HG02938 (cell line): Measurements from ENCODE around the gene CEP43.

ENCODE experiments used
- ATAC-seq: cut with Tn5 transposase; IDR thresholded peaks from one replicate; pipeline ENCODE4 v1.9.1; 2021; ENCODE audit warnings: mild to moderate bottlenecking, moderate library complexity; ENCODE audit not compliant: unreplicated experiment

The CEP43 gene

DNA sequence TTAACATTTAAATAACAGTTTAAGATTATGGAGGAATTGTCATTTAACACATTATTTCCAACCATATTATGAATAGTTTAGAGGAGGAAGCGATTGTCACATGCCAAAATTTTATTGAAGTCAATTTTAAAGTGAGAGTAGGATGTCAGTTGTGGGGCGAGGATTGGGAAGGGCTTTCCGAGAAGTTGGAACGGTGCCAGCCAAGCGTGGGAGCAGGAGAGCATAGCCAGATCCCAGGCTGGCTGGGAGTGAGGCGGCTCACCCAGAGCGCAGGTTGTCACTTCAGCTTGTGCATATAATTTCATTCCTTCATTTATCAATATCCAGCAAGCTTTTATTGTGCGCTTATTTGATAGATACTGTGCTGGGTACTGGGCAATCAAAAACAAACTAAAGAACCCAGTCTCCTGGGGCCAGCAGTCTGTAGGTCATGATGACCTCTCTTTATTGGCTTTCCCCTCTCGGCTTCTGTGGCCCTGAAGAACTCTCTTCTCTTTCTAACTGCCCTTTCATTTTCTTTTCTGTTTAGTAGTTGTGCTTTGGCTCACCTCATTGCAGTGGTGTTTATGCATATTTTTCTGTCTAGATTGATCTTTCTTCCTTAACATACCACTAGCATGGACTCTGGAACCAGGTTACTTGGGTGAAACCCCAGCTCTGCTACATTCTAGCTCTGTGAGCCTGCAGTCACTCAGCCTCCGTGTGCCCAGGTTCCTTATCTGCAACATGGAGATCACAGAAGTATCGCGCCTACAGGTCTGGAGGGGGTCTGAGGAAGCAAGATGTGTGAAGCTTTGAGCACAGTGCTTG lies 6.4 kb downstream of the CEP43 start:
- ATAC-seq: no peak

DNA sequence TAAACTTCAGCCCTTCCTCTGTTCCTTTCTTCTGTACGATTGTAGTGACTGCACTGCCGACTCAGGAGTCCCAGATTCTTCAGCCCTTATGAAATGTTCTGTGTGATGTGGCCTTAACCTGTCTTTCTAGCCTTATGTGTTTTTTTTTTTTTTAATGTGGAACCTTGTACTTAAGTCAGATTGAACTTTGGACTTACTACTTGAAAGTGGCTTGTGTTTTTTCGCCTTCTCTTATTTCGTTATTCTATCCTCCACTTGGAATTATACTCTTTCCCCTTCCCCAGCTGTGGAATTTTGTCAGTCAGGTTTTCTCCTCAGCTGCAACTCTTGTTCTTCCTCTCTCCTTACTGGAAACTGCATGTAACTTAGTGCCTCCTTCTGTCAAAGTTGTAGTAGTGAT lies 8.8 kb downstream of the CEP43 start:
- ATAC-seq: no peak

DNA sequence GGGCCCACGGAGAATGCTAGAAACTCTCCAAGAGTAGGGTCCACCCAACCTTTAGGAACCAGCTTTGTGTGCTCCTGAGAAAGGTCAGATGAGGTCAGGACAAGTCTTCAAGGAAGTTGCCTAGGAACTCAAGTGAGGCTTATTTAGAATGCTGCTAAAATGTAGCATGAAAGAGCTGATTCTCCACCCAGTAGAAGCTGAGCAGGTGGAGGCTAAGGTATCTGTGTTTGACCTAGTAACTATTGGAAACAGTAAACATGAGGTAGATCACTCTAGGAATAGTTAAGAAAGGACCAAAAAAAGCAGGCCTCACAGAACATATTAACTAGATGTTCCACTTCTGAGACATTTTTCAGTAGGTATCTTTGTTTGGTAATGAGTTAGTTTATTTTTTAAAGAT lies 13.9 kb downstream of the CEP43 start:
- no peak for ATAC-seq

DNA sequence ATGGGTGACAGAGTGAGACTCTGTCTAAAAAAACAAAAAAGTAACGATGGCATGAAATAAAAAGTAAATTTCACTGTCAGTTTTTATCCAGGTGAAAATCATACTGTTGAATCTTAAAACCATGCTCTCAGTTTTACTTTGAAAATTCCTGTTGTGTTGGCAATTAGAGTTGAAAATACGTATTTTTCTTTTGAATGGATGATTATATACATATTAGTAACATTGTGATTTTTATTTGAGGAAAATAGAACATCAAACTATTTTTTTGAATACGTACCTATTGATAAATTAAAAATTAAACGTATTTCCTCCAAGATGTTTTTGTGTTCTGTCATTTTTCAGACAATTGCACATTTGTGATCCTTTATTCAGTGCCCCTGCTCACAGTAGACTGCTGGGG lies 14.7 kb downstream of the CEP43 start:
- ATAC-seq: no peak

DNA sequence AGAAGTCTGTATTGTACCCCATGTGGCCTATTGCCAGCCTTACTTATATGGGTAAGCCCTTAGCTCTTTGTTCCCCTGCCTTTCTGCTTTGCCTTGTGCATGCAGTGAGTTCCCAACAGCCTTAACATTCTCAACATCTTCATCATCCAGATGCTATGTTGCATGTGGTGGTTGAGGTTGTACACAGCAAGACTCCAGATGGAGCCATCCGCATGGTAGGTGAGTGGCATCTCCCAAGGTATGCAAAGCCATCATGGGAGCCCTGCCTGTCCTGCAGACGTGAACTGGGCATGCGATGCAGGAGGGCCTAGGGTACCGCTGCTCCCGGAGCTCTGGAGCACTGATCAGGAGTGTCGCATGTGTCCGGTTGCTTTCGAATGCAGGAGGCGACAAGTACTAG lies 16.1 kb downstream of the CEP43 start:
- no peak for ATAC-seq

DNA sequence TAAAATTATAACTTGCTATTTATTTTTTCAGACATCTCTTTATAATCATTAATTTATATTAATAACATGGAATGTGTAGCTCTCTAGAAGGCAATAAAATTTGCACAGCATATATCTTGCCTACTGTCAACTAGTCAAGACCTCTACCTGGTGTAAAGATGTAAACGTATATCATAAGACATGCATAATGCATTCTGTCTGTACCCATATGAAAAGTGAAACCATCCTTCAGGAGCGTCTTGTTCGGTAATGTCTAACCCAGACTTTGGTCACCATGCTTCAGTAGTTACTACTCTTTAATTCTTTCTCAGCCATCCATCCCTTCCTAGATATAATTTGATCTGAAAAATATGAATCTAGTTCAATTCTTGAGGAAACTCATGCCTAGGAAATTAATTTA lies 21.0 kb downstream of the CEP43 start:
- peak; percentile 83 for ATAC-seq

DNA sequence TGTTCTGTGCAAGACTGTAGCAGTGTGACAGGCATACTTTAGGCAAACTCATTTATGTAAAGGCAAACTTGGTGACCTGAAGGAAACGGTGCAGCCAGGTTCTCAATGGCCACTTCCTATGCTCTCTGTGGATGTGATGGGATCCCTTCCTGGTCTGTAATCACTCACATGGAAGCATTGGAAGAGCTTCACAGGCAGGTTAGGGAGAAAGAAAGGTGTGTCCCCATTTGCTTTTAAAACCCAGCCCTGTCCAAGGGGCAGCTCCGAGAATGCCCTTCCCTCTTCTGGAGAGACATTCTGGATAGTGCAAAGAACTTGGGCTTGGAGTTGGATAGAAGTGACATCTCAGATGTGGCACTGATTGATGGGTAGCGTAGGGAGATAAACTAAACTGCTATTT lies 28.1 kb downstream of the CEP43 start:
- no peak for ATAC-seq

DNA sequence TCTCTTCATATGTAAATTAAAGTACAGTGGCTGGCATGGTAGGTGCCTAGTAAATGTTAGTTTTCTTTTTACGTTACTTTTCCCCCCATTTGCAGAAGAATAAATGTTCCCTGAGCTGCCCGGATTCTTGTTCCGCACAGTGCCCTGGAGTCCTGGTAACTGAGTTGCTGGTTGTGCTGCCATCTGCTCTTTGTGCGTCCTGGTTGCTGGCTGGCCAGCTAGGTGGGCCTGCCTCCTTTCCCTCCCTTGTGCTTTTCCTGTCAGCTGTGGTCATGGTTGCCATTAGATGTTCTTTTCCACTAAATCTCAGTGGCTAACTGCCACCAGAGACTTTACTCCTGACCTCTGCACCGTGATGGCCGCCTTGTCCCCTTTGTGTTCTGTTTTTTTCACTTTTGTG lies 28.6 kb downstream of the CEP43 start:
- no peak for ATAC-seq

DNA sequence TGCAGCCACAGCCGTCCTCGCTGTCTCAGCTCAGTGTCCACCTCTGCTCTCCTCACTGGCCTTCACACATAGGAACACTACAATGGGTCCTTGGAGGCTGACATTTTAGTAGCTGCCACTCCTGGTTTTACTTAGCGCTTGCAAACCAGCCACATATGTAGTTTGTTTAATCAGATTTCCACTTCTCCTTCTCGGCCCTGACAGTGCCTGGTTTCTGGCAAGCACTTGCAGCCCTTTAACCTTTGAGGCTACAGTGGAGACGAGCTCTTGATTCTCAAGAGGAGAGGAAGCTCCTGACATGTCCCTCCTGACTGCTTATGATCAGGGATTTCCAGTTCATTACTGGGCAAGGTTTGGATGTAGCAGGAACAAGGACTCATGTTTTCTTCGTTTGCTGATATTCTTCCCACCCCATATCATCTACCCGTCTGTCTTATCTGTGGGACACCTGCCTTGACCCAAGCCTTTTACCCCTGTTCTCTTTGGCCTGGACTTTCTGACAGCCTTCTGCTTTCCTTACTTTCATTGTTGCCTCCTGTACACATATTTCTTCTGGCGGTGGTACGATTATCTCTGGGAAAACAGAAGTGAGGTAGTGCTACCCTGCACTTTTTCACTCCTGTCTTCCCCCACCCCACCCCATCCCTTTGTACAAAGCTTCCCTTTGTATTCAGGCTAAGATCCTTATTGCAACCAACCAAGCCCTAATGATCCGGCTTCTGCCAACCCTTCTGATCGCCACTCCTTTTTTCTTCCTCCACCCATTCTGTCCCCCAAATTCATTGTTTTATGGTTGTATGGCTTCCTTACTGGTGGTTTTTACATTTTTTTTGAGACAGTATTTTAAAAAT lies 31.2 kb downstream of the CEP43 start:
- no peak for ATAC-seq

DNA sequence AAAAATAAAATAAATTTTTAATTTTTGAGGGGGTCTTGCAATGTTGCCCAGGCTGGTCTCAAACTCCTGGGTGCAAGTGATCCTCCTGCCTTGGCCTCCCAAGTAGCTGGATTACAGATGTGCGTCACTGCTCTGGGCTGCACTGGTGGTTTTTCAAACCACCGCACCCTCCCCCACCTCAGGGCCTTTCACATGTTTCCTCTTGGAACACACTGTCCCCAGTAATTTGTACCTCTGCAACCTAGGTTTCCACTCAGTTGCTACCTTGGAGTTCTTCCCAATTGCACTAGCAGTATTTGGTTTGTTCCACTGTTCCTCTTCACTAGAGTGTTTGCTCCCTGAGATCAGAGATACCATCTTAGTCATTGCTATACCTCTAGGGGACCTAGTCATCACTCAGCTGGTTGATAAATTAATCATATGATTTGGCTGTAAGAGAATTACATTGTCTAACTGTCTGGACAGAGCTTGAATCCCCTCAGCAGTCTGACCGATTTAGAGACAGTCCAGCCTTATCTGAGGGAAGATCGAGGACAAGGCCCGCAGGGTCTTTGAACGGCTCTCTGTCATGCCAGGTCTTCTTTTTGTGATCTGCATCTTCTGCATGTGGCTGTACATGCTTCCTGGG lies 32.0 kb downstream of the CEP43 start:
- no peak for ATAC-seq

DNA sequence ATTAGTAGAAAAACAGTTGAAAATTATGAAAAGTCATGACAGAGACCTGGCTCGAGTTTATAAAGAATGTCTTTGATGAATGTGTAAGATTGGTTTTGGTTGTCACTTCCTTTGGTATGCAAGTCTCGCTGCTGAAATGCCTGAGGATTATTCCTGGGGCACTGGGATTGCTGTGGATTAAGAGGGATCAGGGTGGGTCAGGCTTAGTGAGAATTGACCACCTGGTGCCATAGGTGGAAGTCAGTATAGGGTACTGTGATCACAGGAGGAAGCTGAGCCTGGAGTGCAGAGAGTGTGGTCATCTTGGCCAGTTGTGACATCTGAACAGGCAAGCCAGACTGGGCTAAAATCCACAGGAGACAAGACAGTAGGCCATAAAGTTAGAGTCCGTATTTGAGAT lies 34.9 kb downstream of the CEP43 start:
- no peak for ATAC-seq

DNA sequence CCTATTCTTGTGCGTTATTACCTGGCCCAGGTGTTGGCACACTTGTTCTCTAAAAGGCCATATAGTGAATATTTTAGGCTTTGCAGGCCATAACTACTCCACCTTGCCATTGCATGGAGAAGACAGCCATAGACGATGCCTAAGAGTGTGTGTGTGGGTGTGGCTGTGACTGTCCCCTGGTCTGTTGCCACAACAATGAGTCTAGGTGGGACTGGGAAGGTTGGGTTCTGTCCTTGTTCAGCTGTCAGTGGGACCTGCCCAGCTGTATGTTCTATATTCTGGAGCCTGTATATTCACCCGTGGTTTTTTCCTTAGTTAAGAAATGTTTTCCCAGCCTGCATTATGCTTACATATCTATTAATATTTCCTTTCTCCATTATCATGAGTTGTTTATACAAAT lies 38.6 kb downstream of the CEP43 start:
- no peak for ATAC-seq

DNA sequence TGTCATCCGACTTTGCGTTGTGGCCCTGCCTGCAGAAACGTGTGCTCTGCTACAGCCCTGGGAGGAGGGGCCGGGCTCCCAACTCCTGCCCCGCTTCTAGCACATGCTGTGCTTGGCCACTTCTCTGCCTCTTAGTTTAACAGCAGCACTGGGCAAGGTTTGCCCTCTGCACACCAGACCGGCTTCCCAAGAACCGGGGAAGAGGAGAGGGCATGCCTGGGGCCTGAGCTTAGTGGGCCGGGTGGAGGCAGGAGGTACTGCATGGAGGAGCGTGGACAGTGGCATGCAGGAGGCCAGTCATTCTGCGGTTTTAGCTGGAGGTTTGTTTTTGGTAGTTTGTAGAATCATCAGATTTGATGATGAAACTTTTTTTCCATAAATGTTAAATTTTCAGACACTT lies 45.5 kb downstream of the CEP43 start:
- no peak for ATAC-seq

DNA sequence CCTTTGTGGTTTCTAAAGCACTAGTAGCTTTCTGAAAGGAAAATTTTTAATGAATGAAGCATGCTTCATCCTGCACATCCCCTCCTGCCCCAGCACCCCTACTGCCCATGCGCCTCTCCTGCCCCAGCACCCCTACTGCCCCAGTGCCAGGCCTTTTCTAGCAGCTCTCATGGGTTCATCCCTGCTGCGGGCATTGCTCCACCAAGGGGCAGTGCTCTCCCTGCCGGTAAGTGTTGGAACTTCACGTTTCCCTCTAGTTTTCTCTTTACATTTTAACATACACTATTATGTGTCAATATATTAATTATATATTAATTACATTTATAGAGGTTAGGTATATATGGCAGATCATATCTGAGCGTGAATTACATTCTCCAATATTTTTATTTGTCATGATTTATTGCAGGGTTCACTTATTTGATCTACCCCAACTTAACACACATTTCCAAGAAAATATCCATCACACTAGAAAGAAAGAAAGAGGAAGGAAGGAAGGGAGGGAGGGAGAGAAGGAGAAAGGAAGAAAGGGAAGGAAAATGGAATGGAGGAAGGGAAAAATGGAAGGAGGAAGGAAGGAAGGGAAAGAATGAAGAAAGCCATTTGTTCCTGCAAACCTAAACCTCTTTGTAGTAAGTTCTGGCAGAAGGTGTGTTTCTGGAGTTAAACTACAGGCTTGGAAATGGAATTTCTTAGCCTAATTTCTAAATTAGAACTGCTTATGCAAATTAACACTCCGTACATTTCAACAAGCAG lies 46.8 kb downstream of the CEP43 start:
- no peak for ATAC-seq

DNA sequence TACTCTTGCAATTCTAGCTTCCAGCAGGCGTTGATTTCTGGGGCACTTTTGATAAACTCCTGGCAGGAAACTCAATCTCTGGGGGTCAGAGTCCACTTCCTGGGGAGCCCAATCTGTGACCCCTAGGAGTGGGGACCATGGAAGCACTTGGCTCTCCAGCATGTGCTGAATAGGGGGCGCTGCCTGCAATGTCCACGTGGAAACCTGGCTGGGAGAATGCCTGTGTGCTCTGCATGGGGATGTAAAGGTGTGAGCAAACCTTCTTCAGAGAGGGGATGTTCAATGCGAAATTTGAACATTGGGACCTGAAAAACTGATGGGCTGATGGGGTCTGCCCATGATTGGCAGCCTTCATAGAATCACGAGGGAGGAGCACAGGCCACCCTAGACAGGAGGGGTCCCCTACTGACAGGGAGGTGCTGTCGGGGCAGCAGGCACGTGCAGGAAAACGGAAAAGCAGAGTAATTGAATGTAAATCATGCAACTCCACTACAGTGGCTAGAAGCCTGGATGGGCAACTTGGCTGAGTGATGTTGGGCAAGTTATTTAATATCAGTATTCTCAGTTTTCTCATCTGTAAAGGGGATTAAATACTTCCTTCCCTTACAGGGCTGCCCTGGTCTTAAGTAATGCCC lies 47.8 kb downstream of the CEP43 start:
- ATAC-seq: no peak

DNA sequence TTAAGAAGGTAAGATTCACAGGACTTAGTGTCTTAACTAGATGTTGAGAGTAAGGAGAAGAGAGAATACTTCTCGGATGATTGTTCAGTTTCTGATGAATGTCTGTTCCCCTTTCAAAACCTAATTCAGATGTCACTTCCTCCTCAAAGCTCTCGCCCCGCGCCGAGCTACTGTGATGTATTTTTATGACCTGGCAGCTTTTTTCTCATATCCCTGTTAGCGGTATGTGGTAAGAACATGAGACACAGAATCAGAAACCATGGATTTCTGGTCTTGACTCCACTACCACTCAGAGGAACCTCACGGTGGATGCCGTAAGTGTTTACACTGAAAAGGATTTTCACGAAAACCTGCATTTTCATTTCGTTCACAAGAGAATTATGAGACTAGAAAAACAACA lies 48.4 kb downstream of the CEP43 start:
- ATAC-seq: peak; percentile 78
